Breast epithelium (tissue), 3 donors: ENCODE data around the gene ZNF525.

Source experiments
- POLR2A ChIP-seq: fragments of 450-650 bp; IDR thresholded peaks from one replicate; pipeline ENCODE4 v1.6.1; 2016; ENCODE audit warnings: antibody characterized with exemption, mild to moderate bottlenecking, moderate library complexity
- TF ChIP-seq, protein P1 (sequence below), 3 donors: fragments of 450-650 bp; IDR thresholded peaks; one replicate each; pipeline ENCODE4 v1.5.1; 2016 to 2017; ENCODE audit warnings: antibody characterized with exemption in 3 of 3, mild to moderate bottlenecking in 3 of 3, moderate library complexity in 3 of 3

DNA sequence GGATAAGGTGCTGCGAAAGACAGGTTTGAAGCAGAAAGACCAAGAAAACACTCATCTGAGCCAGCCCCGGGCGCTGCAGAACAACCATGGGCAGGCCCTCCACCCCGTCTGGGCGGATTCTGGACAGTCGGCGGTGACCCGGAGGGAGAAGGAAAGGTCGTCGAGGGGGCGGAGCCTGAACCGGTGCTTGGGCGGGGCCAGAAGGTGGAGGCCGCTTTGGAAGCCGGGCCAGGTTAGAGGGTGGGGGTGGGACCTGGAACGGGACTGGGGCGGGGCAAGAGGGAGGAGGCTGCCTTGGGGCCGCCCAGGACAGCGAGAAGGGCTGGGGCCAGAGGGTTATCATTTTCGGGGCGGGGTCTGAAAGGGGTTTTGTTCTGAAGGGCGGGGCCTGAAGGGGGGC is 24.5 kb downstream of the ZNF525 start:
- TF ChIP-seq, protein P1, sequence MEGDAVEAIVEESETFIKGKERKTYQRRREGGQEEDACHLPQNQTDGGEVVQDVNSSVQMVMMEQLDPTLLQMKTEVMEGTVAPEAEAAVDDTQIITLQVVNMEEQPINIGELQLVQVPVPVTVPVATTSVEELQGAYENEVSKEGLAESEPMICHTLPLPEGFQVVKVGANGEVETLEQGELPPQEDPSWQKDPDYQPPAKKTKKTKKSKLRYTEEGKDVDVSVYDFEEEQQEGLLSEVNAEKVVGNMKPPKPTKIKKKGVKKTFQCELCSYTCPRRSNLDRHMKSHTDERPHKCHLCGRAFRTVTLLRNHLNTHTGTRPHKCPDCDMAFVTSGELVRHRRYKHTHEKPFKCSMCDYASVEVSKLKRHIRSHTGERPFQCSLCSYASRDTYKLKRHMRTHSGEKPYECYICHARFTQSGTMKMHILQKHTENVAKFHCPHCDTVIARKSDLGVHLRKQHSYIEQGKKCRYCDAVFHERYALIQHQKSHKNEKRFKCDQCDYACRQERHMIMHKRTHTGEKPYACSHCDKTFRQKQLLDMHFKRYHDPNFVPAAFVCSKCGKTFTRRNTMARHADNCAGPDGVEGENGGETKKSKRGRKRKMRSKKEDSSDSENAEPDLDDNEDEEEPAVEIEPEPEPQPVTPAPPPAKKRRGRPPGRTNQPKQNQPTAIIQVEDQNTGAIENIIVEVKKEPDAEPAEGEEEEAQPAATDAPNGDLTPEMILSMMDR (IDR thresholded peaks at IDR 0.05): no peak
- no peak for TF ChIP-seq POLR2A
